Dermis microvascular lymphatic vessel endothelial cell (primary cell): ENCODE results near the gene TRIM24. TPM values are rescaled to one million over a fixed set of nuclear protein-coding genes. Genes with fewer than 3 reads are reported as not detected.
"Not testable (repeated sequence)": the region's sequence is repeated elsewhere in the genome, so short reads cannot be mapped to it uniquely, and the experiment has no call there.

Experiments
- DNase-seq, 2 donors: peaks; one replicate each; pipeline versions ENCODE4 v3.0.0 to v3.0.0-alpha.2; 2010; ENCODE audit warnings: low read depth in 2 of 2
- total RNA-seq: library from RNA; depleted of rRNA; stranded (reverse); fragments of >200 nt; gene quantifications from 2 replicates; pipeline ENCODE4 v1.2.1, GENCODE V29; 2014

Gene TRIM24
- total RNA-seq, 1 donor from 2014 or later, result 6.2 TPM

GRCh38 chr7:138460649-138461607, 869 bp downstream of the TRIM24 start:
- peak in 1 of 2 donors; percentile 52 for DNase-seq

GRCh38 chr7:138463291-138463618, 3.2 kb downstream of the TRIM24 start:
- DNase-seq, result not testable (repeated sequence)

- no peak for DNase-seq
Observed at GRCh38 chr7:138465046-138465445, 5.0 kb downstream of the TRIM24 start.

DNA sequence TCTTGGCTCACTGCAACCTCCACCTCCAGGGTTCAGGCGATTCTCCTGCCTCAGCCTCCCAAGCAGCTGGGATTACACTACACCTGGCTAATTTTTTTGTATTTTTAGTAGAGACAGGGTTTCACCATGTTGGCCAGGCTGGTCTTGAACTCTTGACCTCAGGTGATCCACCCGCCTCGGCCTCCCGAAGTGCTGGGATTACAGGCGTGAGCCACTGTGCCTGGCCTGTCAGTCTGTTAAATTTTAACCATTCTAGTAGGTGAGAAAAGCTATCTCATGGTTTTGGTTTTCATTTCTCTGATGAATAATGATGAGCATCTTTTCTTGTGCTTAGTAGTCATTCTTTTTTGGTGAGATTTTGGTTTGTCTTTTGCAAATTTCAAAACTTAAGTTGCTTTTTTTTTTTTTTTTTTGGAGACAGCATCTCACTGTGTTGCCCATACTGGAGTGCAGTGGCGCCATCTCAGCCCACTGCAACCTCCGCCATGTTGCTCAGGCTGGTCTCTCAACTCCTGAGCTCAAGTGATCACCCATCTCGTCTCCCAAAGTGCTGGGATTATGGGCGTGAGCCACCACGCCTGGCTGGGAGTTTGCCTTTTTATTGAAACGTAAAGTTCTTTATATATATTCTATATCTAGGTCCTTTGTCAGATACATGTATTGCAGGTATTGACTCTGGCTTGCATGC, 6.2 kb downstream of the TRIM24 start:
- DNase-seq, result not testable (repeated sequence)

- no peak for DNase-seq
Observed at GRCh38 chr7:138468244-138469123, 8.4 kb downstream of the TRIM24 start.

DNA sequence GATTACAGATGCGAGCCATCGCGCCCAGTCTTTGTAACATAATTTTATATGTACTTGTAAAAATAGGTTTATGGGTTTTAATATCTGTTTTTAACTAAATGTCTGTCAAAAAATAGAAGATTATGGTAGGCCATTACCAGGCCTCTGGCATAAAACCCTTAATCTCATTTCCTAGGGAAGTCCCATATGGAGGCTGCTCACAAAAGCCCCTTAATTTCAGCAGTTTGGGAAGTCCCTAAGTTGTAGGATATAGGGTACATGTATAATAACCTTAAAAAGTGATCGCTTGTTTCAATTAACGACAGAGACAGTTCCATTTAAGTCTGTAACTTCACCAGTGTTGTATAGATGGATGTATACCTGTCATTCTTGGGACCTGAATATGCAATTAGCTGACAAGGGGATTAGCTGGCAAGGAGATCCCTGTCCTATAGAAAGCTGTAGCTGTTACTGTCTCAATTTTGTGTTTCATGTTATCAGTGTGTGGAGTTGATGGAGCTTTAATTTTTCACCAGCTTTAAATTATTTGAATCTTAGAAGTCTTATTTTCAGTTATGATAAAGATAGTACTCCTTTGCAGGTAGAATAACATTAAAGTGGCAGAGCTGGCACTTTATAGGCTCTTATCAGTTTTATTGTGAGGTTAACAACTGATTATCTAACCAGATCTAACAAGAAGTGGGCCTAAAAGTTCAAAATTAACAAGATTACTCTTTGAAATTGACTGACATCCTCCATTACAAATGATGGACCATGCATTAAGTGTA, 10.5 kb downstream of the TRIM24 start:
- DNase-seq, result no peak

GRCh38 chr7:138472292-138473079, 12.4 kb downstream of the TRIM24 start:
- no peak for DNase-seq

- no peak for DNase-seq
Observed at GRCh38 chr7:138475377-138475776, 15.3 kb downstream of the TRIM24 start.

DNA sequence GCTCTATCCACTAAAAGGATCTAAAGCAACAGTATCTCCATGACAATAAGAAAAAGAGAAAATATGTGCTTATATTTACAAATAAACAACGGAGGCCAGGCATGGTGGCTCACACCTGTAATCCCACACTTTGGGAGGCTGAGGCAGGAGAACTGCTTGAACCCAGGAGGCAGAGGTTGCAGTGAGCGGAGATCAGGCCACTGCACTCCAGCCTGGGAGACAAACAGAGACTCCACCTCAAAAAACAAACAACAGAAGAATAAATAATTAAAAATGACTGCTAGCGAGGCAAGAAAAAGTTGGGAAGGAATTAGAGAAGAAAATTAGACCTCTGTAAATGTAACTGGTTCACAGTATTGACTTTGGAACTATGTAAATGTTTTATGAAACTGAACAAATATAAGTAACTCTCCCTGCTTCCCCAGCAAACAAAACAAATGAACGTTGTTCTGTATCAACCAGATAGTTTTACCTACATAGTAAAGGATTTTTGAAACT, 17.1 kb downstream of the TRIM24 start:
- DNase-seq, result no peak

GRCh38 chr7:138477581-138477980, 17.5 kb downstream of the TRIM24 start:
- no peak for DNase-seq

- DNase-seq, result no peak
Observed at GRCh38 chr7:138478499-138478908, 18.4 kb downstream of the TRIM24 start.

DNA sequence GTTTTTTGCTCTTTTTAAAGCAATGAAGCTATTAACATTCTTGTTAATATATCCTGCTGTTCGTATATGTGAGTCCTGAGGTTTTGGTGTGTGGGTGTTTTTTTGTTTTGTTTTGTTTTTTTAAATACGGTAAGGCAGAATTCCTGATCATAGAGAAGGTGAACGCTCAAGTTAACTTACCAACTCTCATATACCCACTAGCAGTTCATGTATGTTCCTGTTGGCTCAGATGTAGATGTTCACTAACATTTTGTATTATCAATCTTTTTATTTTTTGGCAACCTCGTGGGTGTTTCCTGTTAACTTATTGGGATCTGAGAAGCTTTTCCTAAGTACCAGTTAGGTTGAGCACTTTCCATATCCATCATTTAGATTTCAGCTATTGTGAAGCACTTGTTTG, 20.5 kb downstream of the TRIM24 start:
- no peak for DNase-seq

DNA sequence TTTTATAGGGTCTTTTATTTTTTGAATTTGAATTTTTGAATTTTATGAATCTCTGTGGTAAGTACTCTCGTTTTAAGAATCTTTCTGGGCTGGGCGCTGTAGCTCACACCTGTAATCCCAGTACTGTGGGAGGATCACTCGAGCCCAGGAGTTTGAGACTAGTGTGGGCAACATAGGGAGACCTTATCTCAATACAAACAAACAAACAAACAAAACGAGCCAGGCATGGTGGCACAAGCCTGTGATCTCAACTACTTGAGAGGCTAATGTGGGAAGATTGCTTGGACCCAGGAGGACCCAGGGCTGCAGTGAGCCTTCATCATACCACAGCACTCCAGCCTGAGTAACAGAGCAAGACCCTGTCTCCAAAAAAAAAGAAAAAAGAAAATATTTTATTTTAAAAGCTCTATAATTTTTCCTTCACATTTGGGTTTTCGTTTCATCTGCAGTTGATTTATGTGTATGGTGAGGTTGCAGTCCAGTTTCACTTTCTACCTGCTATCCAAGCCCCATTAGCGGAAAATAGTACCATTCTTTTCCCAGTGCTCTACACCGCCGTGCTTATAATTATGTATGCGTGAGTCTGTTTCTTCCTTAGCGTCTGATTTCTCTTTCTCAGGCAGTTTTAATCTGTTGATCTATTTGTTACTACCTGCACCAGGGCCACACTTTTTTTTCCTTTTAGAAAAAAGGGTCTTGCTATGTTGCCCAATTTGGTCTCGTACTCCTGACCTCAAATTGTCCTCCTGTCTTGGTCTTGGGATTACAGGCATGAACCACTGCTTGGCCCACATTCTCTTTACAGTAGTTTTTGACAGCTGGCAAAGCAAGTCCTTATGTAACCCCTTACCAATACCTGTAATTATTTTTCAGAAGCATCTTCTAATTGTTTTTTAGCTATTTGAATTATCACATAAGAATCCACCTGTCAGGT, 21.7 kb downstream of the TRIM24 start:
- DNase-seq, result no peak

DNA sequence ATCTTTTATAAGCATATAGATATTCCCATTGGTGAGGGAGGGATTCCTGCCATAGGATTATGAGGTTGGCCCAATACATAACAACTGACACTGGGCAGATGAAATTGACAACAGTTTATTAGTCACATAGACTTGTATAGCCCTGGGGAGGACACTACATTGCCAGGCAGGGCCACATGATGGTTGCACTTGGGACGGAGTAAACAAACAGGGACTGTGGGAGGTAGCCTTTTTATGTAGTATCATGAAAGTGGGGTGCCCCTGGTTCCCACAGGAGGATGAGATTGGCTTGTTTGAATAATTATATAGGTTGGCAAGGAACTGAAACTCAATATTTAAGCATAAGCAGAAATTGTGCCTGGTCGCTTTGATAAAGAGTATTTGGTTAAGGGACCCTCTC, 23.5 kb downstream of the TRIM24 start:
- no peak for DNase-seq

DNA sequence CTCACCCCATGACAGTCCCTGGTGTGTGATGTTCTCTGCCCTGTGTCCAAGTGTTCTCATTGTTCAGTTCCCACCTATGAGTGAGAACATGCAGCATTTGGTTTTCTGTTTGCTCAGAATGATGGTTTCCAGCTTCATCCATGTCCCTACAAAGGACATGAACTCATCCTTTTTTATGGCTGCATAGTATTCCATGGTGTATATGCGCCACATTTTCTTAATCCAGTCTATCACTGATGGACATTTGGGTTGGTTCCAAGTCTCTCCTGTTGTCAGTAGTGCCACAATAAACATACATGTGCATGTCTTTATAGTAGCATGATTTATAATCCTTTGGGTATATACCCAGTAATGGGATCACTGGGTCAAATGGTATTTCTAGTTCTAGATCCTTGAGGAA, 25.4 kb downstream of the TRIM24 start:
- DNase-seq, result not testable (repeated sequence)

DNA sequence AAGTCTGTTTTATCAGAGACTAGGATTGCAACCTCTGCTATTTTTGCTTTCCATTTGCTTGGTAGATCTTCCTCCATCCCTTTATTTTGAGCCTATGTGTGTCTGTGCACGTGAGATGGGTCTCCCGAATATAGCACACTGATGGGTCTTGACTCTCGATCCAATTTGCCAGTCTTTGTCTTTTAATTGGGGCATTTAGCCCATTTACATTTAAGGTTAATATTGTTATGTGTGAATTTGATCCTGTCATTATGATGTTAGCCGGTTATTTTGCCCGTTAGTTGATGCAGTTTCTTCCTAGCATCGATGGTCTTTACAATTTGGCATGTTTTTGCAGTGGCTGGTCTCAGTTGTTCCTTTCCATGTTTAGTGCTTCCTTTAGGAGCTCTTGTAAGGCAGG, 29.1 kb downstream of the TRIM24 start:
- not testable (repeated sequence) for DNase-seq

- DNase-seq, result peak in 1 of 2 donors; percentile 20
Observed at GRCh38 chr7:138491612-138492386, 31.7 kb downstream of the TRIM24 start.

DNA sequence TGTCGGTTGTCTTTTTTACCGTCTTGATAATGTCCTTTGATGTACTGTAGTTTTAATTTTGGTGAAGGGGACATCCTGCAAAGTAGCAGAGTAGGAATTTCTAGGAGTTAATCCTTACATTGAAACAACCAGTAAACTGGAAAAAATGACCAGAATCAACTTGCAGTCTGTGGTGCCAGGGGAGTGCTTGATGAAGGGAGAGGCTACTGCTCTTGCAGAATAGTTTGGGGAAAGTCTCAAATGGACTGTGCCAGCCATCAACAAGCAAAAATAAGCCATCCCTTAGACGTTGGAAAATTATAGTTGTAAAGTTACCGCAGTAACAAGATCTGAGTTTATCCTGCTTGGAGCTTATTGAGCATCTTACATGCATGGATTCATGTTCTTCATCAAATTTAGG, 32.4 kb downstream of the TRIM24 start:
- no peak for DNase-seq
